GM12874 (cell line): ENCODE results near the gene RNF150.

Experiments
- CTCF ChIP-seq: IDR thresholded peaks from 2 replicates; pipeline ENCODE4 v1.5.1; 2011; ENCODE audit warnings: low read depth, mild to moderate bottlenecking, control low read depth, low read length, moderate library complexity; ENCODE audit not compliant: insufficient read depth

RNF150 gene

GRCh38 chr4:140870427-140870826 lies 262.8 kb downstream of the RNF150 start:
- TF ChIP-seq CTCF: no peak

GRCh38 chr4:140869446-140869845 lies 263.8 kb downstream of the RNF150 start:
- no peak for TF ChIP-seq CTCF

GRCh38 chr4:140867356-140867755 lies 265.9 kb downstream of the RNF150 start:
- TF ChIP-seq CTCF: no peak

DNA sequence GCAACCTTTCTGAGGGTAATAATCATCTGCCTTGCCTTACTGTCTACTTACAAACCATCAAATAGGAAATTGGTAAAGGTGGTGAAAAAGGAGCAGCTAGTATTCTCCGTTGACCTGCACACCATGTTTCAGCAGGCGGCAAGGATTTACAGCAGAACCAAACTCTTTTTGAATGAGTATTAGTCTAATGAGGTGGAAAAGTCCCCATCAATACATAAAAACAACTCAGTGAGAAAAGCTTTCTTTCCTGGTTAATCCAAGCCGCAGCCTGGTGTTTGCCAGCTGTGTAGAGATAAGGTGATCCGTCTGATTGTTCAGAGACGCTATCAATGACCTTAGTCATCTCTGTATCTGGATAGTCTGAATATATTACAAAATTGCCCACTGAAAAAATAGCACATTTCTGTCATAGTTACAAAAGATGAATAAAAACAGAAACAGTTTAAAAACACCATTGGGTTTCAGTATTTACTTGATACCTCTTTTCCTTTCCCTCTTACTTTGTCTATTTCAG lies 266.7 kb downstream of the RNF150 start:
- no peak for TF ChIP-seq CTCF

DNA sequence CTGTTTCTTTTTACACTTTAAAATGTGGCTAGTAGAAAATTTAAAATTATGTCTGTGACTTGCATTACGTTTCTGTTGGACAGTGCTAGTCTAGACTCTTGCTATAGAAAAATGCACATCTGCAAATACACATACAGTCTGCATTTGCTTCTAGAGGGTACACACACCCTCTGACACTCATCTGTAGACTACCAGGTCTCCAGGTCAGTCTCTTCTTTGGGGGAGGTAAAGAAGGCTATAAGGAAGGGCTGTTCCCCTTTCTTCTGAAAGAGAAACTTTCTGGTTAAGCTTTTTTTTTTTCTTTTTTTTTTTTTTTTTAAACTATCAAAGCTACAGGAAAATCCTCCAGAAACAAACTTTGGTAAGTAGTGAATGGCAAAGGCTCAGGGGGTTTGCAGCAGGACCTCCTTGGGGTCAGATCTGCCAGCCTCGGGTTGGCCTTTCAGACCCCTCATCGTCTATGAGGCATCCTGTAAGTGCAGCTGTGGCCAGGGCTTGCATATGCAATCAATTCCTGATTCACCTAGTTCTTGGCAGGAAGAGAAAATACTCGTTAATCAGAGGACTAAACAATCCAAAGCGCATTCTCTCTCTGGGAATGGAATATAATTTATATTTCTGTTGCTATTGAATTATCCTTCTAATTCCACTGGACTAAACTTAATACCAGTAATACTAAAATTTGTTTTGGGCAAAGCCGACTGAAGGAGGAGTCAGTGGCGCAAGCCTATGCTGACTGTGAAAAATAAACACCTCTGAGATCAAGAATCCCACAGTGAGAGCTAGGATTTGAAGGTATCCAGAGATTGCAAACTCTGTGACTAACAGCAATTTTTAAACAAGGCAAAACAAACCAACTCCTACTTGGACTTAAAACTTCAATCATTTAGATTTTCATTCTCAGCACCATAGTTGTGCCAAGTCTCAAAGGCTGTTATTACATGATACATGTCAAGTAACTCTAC lies 267.7 kb downstream of the RNF150 start:
- TF ChIP-seq CTCF: no peak

DNA sequence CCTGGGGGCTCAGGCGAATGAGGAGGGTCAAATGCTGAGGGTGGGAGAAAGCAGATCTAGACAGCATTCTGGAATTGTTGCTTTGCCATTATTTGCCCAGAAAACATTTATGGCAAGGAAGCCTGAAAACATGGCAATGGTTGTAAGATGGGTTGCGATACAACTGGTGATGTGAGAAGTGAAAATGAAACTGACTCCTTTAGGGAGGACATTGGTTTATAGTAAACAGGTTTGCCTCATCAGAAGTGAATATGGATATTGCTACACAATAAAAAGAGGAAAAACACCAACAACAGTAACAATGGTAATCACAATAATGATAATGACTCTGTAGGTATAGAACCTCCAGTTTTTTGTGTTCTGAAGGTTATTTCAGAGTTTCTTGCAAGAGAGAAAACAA lies 270.1 kb downstream of the RNF150 start:
- TF ChIP-seq CTCF: no peak

- TF ChIP-seq CTCF: no peak
These were observed 271.2 kb downstream of the RNF150 start for GRCh38 chr4:140862177-140862442.
